Endothelial cell (in vitro differentiated cells): ENCODE measurements around the gene CACNA1D. TPM values are rescaled to one million over a fixed set of nuclear protein-coding genes. Genes with fewer than 3 reads are reported as not detected.

Source experiments
- DNase-seq: peaks from one replicate; pipeline ENCODE4 v3.0.0; 2021; ENCODE audit warnings: low spot score
- H3K27ac Mint-ChIP-seq: one replicate; pipeline ENCODE4 v1.8.0; 2021; ENCODE audit warnings: mixed read lengths, inconsistent platforms; ENCODE audit not compliant: unreplicated experiment
- H3K27me3 Mint-ChIP-seq: one replicate; pipeline ENCODE4 v1.8.0; 2021; ENCODE audit warnings: mild to moderate bottlenecking, moderate library complexity, mixed read lengths, inconsistent platforms; ENCODE audit not compliant: unreplicated experiment
- H3K36me3 Mint-ChIP-seq: one replicate; pipeline ENCODE4 v1.8.0; 2021; ENCODE audit warnings: mild to moderate bottlenecking, low read depth, mixed read lengths, inconsistent platforms; ENCODE audit not compliant: unreplicated experiment
- H3K4me1 Mint-ChIP-seq: one replicate; pipeline ENCODE4 v1.8.0; 2021; ENCODE audit warnings: mild to moderate bottlenecking, mixed read lengths, inconsistent platforms; ENCODE audit not compliant: unreplicated experiment
- H3K4me3 Mint-ChIP-seq: one replicate; pipeline ENCODE4 v1.8.0; 2021; ENCODE audit warnings: mild to moderate bottlenecking, mixed read lengths, inconsistent platforms; ENCODE audit not compliant: unreplicated experiment
- H3K9me3 Mint-ChIP-seq: one replicate; pipeline ENCODE4 v1.8.0; 2021; ENCODE audit warnings: mixed read lengths, inconsistent platforms; ENCODE audit not compliant: unreplicated experiment
- total RNA-seq: library from RNA; stranded (reverse); fragmentation: NEBNext Ultra II Directional; extraction: Animal tissue kit (Norgen Biotek cat#: 25700); gene quantifications from one replicate; pipeline ENCODE4 v1.2.1, GENCODE V29; 2021; ENCODE audit not compliant: unreplicated experiment
- TF ChIP-seq, protein P1 (sequence below): fragments of 200-600 bp; sonication (generic); IDR thresholded peaks from one replicate; pipeline ENCODE4 v1.5.0; 2021; ENCODE audit warnings: antibody characterized with exemption; ENCODE audit not compliant: unreplicated experiment

Gene CACNA1D
- total RNA-seq, 1 donor from 2014 or later, result 208 TPM

DNA sequence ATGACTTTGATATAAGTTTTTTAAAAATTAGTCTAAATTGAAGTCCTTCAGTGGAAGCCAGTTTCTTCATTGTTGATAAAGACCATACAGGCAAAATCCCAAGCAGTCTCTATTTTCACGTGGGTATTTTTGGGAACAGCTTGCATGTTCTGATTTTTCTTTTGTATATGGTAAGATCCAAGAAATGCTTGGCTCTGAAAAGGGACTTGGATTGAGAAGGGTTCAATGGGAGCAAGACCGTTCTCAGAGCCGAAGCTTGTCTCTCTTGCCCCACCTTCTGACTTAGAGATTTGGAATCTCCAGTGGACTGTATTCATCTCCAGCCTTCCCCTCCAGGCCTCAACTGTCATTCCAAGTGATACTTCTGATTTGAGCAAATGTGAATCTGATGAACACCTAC is 176.3 kb downstream of the CACNA1D start:
- peaks cover 29% of the 10 kb centered on the region for H3K36me3 Mint-ChIP-seq
- H3K27ac Mint-ChIP-seq, result no peak overlapping the region
- TF ChIP-seq, protein P1, sequence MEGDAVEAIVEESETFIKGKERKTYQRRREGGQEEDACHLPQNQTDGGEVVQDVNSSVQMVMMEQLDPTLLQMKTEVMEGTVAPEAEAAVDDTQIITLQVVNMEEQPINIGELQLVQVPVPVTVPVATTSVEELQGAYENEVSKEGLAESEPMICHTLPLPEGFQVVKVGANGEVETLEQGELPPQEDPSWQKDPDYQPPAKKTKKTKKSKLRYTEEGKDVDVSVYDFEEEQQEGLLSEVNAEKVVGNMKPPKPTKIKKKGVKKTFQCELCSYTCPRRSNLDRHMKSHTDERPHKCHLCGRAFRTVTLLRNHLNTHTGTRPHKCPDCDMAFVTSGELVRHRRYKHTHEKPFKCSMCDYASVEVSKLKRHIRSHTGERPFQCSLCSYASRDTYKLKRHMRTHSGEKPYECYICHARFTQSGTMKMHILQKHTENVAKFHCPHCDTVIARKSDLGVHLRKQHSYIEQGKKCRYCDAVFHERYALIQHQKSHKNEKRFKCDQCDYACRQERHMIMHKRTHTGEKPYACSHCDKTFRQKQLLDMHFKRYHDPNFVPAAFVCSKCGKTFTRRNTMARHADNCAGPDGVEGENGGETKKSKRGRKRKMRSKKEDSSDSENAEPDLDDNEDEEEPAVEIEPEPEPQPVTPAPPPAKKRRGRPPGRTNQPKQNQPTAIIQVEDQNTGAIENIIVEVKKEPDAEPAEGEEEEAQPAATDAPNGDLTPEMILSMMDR, result no peak
- H3K4me3 Mint-ChIP-seq, result peak overlapping the region; percentile 51
- peaks cover 67% of the 10 kb centered on the region for H3K4me1 Mint-ChIP-seq
- no peaks in the 10 kb centered on the region for H3K9me3 Mint-ChIP-seq
- H3K27me3 Mint-ChIP-seq, result no peaks in the 10 kb centered on the region
- no peak for DNase-seq

DNA sequence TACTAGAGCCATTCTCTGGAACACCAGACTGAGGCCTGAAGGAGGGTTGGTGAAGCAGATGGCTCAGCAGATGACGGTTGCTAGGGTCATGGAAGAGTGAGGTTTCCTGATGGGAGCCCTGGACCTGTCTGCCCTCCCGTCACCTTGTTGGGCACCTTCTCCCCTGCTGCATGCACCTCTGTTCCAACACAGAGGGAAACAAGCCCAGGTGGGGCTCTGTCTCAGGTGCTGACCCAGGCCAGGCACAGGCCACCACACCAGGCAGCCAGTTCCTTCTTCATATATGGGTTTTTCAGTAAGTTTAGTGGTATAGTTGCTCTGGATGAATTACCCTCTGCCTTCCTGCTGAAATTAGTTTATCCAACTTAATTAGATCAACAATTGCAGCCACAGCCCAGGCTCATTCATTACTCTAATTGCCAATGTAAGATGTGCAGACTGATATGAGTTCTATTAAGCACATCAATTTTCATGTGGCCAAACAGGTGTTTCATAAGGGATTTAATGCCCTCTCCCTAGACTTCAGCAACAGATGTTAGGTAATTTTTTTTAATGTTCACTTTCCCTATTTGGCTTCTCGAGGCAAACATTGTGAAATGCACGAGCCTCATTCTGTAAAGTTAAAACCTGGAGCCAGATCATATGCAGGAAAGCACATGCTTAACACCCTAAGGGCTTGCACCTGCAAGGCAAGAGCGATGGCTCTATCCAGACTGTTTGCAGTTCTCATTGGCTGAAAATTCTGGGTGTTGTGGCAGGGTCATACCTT is 177.0 kb downstream of the CACNA1D start:
- Mint-ChIP-seq H3K36me3 (peaks cover 29% of the 10 kb centered on the region), H3K27me3 (no peaks in the 10 kb centered on the region), H3K4me3 (peak overlapping the region; percentile 51), H3K4me1 (peaks cover 66% of the 10 kb centered on the region), H3K27ac (no peak overlapping the region), H3K9me3 (no peaks in the 10 kb centered on the region)
- no peak for DNase-seq
- TF ChIP-seq, protein P1, result no peak

DNA sequence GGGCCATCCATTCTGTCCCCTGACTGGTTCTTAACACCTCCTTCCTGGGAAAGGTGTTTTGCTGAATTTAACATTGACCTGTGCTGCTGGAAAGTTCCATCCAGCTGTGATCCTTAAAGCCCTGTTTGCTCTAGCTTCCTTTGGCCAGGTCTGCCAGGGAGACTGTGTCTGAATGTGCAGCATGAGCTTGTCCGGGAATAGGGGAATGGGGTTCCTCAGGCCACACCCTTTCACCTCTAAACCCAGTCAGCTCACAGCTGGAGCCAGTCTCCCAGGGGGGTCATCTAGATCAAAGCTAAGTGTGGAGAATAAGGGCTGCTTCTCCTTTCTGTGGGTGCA is 177.5 kb downstream of the CACNA1D start:
- Mint-ChIP-seq H3K9me3 (no peaks in the 10 kb centered on the region), H3K27me3 (no peaks in the 10 kb centered on the region), H3K4me3 (peak overlapping the region; percentile 51), H3K4me1 (peaks cover 69% of the 10 kb centered on the region), H3K27ac (no peak overlapping the region), H3K36me3 (peaks cover 32% of the 10 kb centered on the region)
- DNase-seq, result no peak
- TF ChIP-seq, protein P1, result no peak

DNA sequence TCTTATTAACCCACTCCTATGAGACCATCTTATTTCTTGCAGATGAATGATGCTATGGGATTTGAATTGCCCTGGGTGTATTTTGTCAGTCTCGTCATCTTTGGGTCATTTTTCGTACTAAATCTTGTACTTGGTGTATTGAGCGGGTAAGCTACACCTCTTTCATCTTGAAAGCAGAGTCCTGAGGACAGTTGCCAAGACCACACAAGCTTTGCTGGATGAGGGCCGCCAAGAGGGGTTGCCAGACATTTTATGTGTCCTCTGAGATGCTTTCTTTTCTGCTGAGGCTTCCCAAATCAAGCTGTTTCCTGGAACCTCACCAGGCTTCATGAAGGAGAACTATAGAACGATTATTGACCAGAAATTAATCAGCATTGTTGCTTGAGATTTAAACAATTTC is 178.6 kb downstream of the CACNA1D start:
- H3K4me3 Mint-ChIP-seq, result peak overlapping the region; percentile 89
- peaks cover 68% of the 10 kb centered on the region for H3K4me1 Mint-ChIP-seq
- TF ChIP-seq, protein P1, result no peak
- no peaks in the 10 kb centered on the region for H3K9me3 Mint-ChIP-seq
- H3K27me3 Mint-ChIP-seq, result no peaks in the 10 kb centered on the region
- H3K27ac Mint-ChIP-seq, result no peak overlapping the region
- DNase-seq, result no peak
- H3K36me3 Mint-ChIP-seq, result peaks cover 32% of the 10 kb centered on the region

DNA sequence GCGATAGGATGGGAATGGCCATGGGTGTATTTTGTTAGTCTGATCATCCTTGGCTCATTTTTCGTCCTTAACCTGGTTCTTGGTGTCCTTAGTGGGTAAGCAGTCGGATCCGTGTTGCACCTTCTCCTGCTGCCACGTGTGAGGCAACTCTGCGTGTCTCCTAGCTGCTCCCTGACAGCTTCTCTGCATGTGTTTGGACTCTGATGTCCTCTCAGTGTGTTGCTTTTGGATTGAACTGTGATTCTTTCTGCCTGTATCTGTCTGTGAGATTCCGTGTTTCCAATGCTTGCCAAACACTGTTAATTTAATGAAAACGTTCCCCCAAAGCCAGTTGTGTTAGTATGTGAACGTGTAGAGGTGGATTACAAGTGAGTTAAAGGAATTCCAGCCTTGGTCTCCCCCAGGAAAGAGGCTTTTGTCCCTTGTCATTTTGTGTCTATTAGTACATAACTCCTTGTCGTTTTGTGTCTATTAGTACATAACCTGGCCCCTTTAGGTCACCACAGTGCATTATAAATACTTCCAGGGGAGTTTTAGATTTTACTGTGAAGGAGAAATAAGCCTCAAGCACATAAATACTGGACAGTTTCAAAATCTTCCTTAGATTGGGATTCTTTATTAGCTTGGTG is 179.4 kb downstream of the CACNA1D start:
- no peaks in the 10 kb centered on the region for H3K27me3 Mint-ChIP-seq
- peak overlapping the region; percentile 37 for H3K4me3 Mint-ChIP-seq
- peaks cover 32% of the 10 kb centered on the region for H3K36me3 Mint-ChIP-seq
- TF ChIP-seq, protein P1, result no peak
- no peak for DNase-seq
- no peaks in the 10 kb centered on the region for H3K9me3 Mint-ChIP-seq
- no peak overlapping the region for H3K27ac Mint-ChIP-seq
- peaks cover 67% of the 10 kb centered on the region for H3K4me1 Mint-ChIP-seq
